Immature natural killer cell (primary cell): ENCODE data around the gene DOCK2. TPM values are rescaled to one million over a fixed set of nuclear protein-coding genes. Genes with fewer than 3 reads are reported as not detected.

Source experiments
- DNase-seq, 3 donors: peaks; one replicate each; pipeline ENCODE4 v3.0.0; 2022; ENCODE audit warnings: mixed read lengths in 1 of 3
- H3K27ac Mint-ChIP-seq, 6 donors: one replicate each; pipeline ENCODE4 v1.8.0; 2020; ENCODE audit warnings: mixed read lengths in 6 of 6, mild to moderate bottlenecking in 5 of 6, inconsistent platforms in 4 of 6, moderate library complexity in 3 of 6
- H3K27me3 Mint-ChIP-seq, 3 donors: one replicate each; pipeline ENCODE4 v1.8.0; 2020 to 2021; ENCODE audit warnings: low read depth in 3 of 3, mild to moderate bottlenecking in 3 of 3, mixed read lengths in 3 of 3, moderate library complexity in 3 of 3, inconsistent platforms in 1 of 3
- H3K36me3 Mint-ChIP-seq, 3 donors: one replicate each; pipeline ENCODE4 v1.8.0; 2020; ENCODE audit warnings: mixed read lengths in 3 of 3, inconsistent platforms in 2 of 3, mild to moderate bottlenecking in 2 of 3
- H3K4me1 Mint-ChIP-seq, 2 donors: one replicate each; pipeline ENCODE4 v1.8.0; 2020; ENCODE audit warnings: inconsistent platforms in 2 of 2, mild to moderate bottlenecking in 2 of 2, mixed read lengths in 2 of 2, moderate library complexity in 1 of 2
- H3K4me3 Mint-ChIP-seq, 5 donors: one replicate each; pipeline ENCODE4 v1.8.0; 2020; ENCODE audit warnings: mild to moderate bottlenecking in 5 of 5, mixed read lengths in 5 of 5, inconsistent platforms in 3 of 5, moderate library complexity in 3 of 5
- H3K9me3 Mint-ChIP-seq, 6 donors: one replicate each; pipeline ENCODE4 v1.8.0; 2020; ENCODE audit warnings: mild to moderate bottlenecking in 6 of 6, mixed read lengths in 6 of 6, inconsistent platforms in 4 of 6, moderate library complexity in 3 of 6
- polyA plus RNA-seq, 3 donors: library from polyadenylated mRNA; unstranded; fragments of 300-500 nt; fragmentation: Illumina TruSeq; gene quantifications; one replicate each; pipeline ENCODE4 v1.2.3, GENCODE V29; 2021

DOCK2 gene
- polyA plus RNA-seq, 3 donors from 2014 or later, result 42.4 to 121 (median 48.9) TPM

DNA sequence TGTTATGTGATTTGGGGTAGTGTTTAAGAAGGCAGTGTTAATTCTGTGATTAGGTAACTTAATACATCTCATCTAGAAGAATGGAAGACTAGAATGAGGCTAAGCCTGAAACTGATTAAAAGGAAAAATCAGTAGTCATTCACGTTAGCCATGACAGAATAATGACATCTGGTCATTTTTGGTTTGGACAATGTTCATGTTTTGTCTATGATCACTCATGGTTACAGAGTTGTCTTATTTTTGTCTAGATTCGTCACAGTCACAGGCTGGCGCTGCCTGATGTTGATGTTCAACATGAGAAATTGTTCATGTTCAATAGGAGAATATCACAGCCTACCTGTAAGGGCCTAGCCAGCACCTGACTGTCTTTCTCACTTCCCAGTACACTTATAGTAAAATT is 9.5 kb upstream of the DOCK2 start:
- Mint-ChIP-seq H3K4me3 (no peak overlapping the region), H3K27me3 (peaks cover 4 to 7% (median 4%) of the 10 kb centered on the region in 3 donors), H3K27ac (no peak overlapping the region), H3K9me3 (no peaks in the 10 kb centered on the region), H3K4me1 (no peaks in the 10 kb centered on the region), H3K36me3 (no peaks in the 10 kb centered on the region)
- no peak for DNase-seq

DNA sequence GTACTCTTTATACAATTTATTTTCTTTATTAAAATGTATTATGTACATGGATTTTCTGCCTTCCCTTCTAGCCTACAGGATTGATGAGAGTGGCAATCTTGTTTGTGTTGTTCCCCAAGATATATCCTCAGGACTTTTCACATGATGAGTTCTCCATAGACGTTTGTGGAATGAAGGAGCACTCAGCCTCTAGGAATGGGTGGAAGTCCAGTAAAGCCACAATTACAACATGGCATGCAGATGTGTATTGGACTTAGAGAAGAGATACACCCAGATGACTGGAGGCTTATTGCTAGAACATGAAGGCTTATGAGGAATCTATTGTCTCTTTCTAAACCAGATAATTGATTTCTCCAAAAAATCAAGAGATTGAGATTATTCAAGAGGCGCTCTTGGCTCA is 8.2 kb upstream of the DOCK2 start:
- Mint-ChIP-seq H3K27me3 (peaks cover 2 to 7% (median 2%) of the 10 kb centered on the region in 3 donors), H3K36me3 (no peaks in the 10 kb centered on the region), H3K4me3 (no peak overlapping the region), H3K27ac (no peak overlapping the region), H3K4me1 (no peaks in the 10 kb centered on the region), H3K9me3 (no peaks in the 10 kb centered on the region)
- no peak for DNase-seq

DNA sequence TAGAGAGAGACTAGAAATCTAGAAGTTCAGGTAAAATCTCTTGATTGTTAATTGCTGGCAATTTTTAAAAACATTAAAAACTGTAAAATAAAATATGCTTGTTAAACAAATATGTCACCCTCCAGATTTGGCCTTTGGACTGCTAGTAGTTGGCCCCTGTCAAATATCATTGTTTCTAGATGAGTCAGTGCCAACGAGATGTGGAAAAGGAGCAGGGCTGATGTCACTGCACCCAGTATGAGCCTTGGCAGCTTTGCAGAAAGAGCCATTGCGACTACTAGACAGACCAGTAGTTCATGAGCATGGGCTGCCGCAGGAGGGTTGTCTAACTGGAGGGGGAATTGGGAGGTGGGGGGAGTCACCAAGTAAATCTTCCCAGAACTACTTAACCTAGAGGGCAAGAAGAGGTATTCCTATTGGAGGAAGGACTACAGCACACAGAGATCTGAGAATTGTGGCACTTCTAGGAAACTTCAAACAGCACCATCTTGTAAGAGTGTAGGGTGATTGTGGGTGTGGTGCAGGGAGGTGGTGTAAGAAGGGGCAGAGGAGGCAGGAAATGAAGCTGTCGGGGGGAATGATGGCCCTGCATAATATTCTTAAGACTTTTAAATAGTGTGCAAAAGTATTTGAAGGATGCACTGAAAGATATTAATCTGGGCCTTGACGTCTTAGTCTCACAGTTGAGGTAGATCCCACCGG is 7.1 kb upstream of the DOCK2 start:
- Mint-ChIP-seq H3K9me3 (no peaks in the 10 kb centered on the region), H3K27me3 (peaks cover 2 to 3% (median 2%) of the 10 kb centered on the region in 3 donors), H3K4me1 (no peaks in the 10 kb centered on the region), H3K27ac (no peak overlapping the region), H3K4me3 (no peak overlapping the region), H3K36me3 (no peaks in the 10 kb centered on the region)
- no peak for DNase-seq

GRCh38 chr5:169631360-169631759 is 5.7 kb upstream of the DOCK2 start:
- H3K36me3 Mint-ChIP-seq, result no peaks in the 10 kb centered on the region
- no peak for DNase-seq
- H3K9me3 Mint-ChIP-seq, result no peaks in the 10 kb centered on the region
- no peak overlapping the region for H3K4me3 Mint-ChIP-seq
- no peak overlapping the region for H3K27ac Mint-ChIP-seq
- peaks cover 0 to 2% (median 0%) of the 10 kb centered on the region in 3 donors for H3K27me3 Mint-ChIP-seq
- H3K4me1 Mint-ChIP-seq, result peaks cover 1 to 8% of the 10 kb centered on the region in 2 donors

- Mint-ChIP-seq H3K9me3 (no peaks in the 10 kb centered on the region), H3K36me3 (no peaks in the 10 kb centered on the region), H3K4me3 (no peak overlapping the region), H3K4me1 (peaks cover 11 to 17% of the 10 kb centered on the region in 2 donors), H3K27me3 (peaks cover 0 to 2% (median 2%) of the 10 kb centered on the region in 3 donors), H3K27ac (no peak overlapping the region)
- DNase-seq, result no peak
Measured at GRCh38 chr5:169632946-169633345, 4.1 kb upstream of the DOCK2 start.

- Mint-ChIP-seq H3K9me3 (no peaks in the 10 kb centered on the region), H3K27ac (no peak overlapping the region), H3K36me3 (peaks cover 3 to 11% (median 7%) of the 10 kb centered on the region in 3 donors), H3K27me3 (peaks cover 0 to 3% (median 2%) of the 10 kb centered on the region in 3 donors), H3K4me1 (peaks cover 28 to 34% of the 10 kb centered on the region in 2 donors), H3K4me3 (no peak overlapping the region)
- no peak for DNase-seq
Measured at GRCh38 chr5:169634606-169635005, 2.5 kb upstream of the DOCK2 start.

GRCh38 chr5:169635936-169636335 is 1.1 kb upstream of the DOCK2 start:
- DNase-seq, result no peak
- peaks cover 4 to 16% (median 14%) of the 10 kb centered on the region in 3 donors for H3K36me3 Mint-ChIP-seq
- peak overlapping the region; percentile 92 to 96 (median 95) for H3K4me3 Mint-ChIP-seq
- H3K27ac Mint-ChIP-seq, result peak overlapping the region in 5 of 6 donors; percentile 23 to 87 (median 75)
- H3K27me3 Mint-ChIP-seq, result peaks cover 0 to 3% (median 2%) of the 10 kb centered on the region in 3 donors
- peaks cover 39 to 47% of the 10 kb centered on the region in 2 donors for H3K4me1 Mint-ChIP-seq
- no peaks in the 10 kb centered on the region for H3K9me3 Mint-ChIP-seq

- no peak for DNase-seq
- Mint-ChIP-seq H3K9me3 (no peaks in the 10 kb centered on the region), H3K27ac (peak overlapping the region; percentile 86 to 94 (median 92)), H3K4me3 (peak overlapping the region; percentile 92 to 96 (median 95)), H3K4me1 (peaks cover 46 to 53% of the 10 kb centered on the region in 2 donors), H3K27me3 (peaks cover 0 to 3% (median 2%) of the 10 kb centered on the region in 3 donors), H3K36me3 (peaks cover 4 to 16% (median 14%) of the 10 kb centered on the region in 3 donors)
Measured at GRCh38 chr5:169636477-169637084, 494 bp upstream of the DOCK2 start.

GRCh38 chr5:169637549-169638121 is 560 bp downstream of the DOCK2 start:
- DNase-seq, result peak; percentile 62 to 64 (median 63)
- Mint-ChIP-seq H3K4me3 (peak overlapping the region; percentile 92 to 96 (median 95)), H3K4me1 (peaks cover 55 to 64% of the 10 kb centered on the region in 2 donors), H3K27me3 (peaks cover 0 to 2% (median 1%) of the 10 kb centered on the region in 3 donors), H3K36me3 (peaks cover 4 to 16% (median 14%) of the 10 kb centered on the region in 3 donors), H3K27ac (peak overlapping the region; percentile 83 to 92 (median 88)), H3K9me3 (no peaks in the 10 kb centered on the region)

- Mint-ChIP-seq H3K4me3 (peak overlapping the region in 2 of 5 donors; percentile 1 to 13), H3K27me3 (peaks cover 0 to 3% (median 2%) of the 10 kb centered on the region in 3 donors), H3K4me1 (peaks cover 81 to 91% of the 10 kb centered on the region in 2 donors), H3K36me3 (peaks cover 9 to 16% (median 14%) of the 10 kb centered on the region in 3 donors), H3K27ac (peak overlapping the region in 4 of 6 donors; percentile 24 to 55 (median 44)), H3K9me3 (no peaks in the 10 kb centered on the region)
- DNase-seq, result no peak
Measured at GRCh38 chr5:169641253-169641652, 4.2 kb downstream of the DOCK2 start.

GRCh38 chr5:169646856-169647255 is 9.8 kb downstream of the DOCK2 start:
- no peak for DNase-seq
- H3K4me1 Mint-ChIP-seq, result peaks cover 90 to 98% of the 10 kb centered on the region in 2 donors
- peak overlapping the region in 2 of 6 donors; percentile 34 to 91 for H3K27ac Mint-ChIP-seq
- H3K36me3 Mint-ChIP-seq, result peaks cover 0 to 5% (median 0%) of the 10 kb centered on the region in 3 donors
- H3K4me3 Mint-ChIP-seq, result peak overlapping the region in 2 of 5 donors; percentile 2 to 24
- peaks cover 0 to 2% (median 0%) of the 10 kb centered on the region in 3 donors for H3K27me3 Mint-ChIP-seq
- H3K9me3 Mint-ChIP-seq, result no peaks in the 10 kb centered on the region

- DNase-seq, result no peak
- Mint-ChIP-seq H3K9me3 (no peaks in the 10 kb centered on the region), H3K27me3 (peaks cover 0 to 2% (median 0%) of the 10 kb centered on the region in 3 donors), H3K4me3 (peak overlapping the region in 4 of 5 donors; percentile 22 to 53 (median 34)), H3K27ac (peak overlapping the region; percentile 9 to 91 (median 54)), H3K36me3 (peaks cover 0 to 5% (median 0%) of the 10 kb centered on the region in 3 donors), H3K4me1 (peaks cover 92 to 98% of the 10 kb centered on the region in 2 donors)
Measured at GRCh38 chr5:169647566-169647965, 10.5 kb downstream of the DOCK2 start.

DNA sequence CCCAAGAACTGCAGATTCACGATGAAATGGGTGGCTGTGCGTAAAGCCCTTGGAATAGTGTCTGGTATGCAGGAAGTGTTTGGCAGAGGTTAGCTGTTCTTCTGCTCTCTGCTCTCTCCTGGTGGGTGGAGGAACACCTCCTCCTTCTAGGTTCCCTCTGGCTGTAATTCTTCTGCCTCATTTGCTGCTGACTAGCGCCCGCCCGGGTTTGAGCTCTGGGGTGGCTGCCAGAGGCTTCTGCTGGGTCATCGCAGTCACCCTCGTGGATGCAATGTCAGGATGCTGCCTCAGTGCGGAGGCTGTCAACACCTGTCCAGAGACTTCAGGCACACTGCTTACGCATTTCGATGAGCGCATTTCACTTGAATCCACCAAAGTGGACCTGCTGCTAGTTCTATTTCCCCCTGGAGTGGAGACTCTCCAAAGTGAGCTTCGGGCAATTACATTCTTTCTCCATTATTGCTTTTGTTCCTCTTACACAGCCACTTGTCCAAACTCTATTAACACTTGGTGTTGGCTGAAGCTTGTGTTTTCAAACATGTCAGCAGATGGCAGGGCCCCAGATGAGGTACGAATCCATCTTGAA is 11.7 kb downstream of the DOCK2 start:
- Mint-ChIP-seq H3K4me3 (peak overlapping the region in 4 of 5 donors; percentile 40 to 81 (median 74)), H3K4me1 (peaks cover 95 to 100% of the 10 kb centered on the region in 2 donors), H3K36me3 (peaks cover 0 to 5% (median 0%) of the 10 kb centered on the region in 3 donors), H3K27me3 (peaks cover 0 to 2% (median 0%) of the 10 kb centered on the region in 3 donors), H3K9me3 (no peaks in the 10 kb centered on the region), H3K27ac (peak overlapping the region; percentile 27 to 92 (median 81))
- DNase-seq, result no peak
